Pancreas (tissue), 10 donors: ENCODE data around the gene ZNF385B. TPM values are rescaled to one million over a fixed set of nuclear protein-coding genes. Genes with fewer than 3 reads are reported as not detected.

Source experiments
- ATAC-seq, 4 donors: fragments of 200-7000 bp; cut with Tn5 transposase; one replicate each; pipeline versions ENCODE4 v1.8.0 to v1.9.1; 2020; ENCODE audit warnings: mild to moderate bottlenecking in 4 of 4, moderate library complexity in 4 of 4
- DNase-seq, 6 donors: peaks; one replicate each; pipeline ENCODE4 v3.0.0-alpha.2; 2020
- FAIRE-seq: peaks from 2 replicates; lab custom pipeline; 2012; peaks lifted over from hg19 to GRCh38; lab: Jason Lieb, UNC
- H3K27ac ChIP-seq, 4 donors: fragments of 200-600 bp; sonication (generic); 1 replicate in 3 of 4; 2 replicates in 1 of 4; pipeline versions ENCODE4 v1.5.0 to v1.8.0; 2020
- H3K27me3 ChIP-seq, 4 donors: fragments of 200-600 bp; one replicate each; pipeline ENCODE4 v1.8.0; 2021
- H3K36me3 ChIP-seq, 3 donors: fragments of 200-600 bp; sonication (generic) in 1 of 3; one replicate each; pipeline versions ENCODE4 v1.5.0 to v1.8.0; 2020 to 2021
- H3K4me1 ChIP-seq, 3 donors: fragments of 200-600 bp; one replicate each; pipeline ENCODE4 v1.8.0; 2021
- H3K4me3 ChIP-seq, 4 donors: fragments of 200-600 bp; sonication (generic) in 2 of 4; one replicate each; pipeline versions ENCODE4 v1.5.0 to v1.8.0; 2020 to 2021
- H3K9me3 ChIP-seq, 4 donors: fragments of 200-600 bp; one replicate each; pipeline ENCODE4 v1.8.0; 2021
- WGBS, 2 donors: extraction: QIAGEN DNeasy Blood & Tissue Kit; methylation state at CpG; one replicate each; pipeline ENCODE4 v1.1.7; 2013; 5-methylcytosine and 5-hydroxymethylcytosine counted together
- intact Hi-C, 3 donors: fragments of 100-400 bp; cut with DNase I; formaldehyde crosslinking; loops; one replicate each; pipeline versions ENCODE4 v1.11.1 to v1.14.2; 2022
- polyA plus RNA-seq, 2 donors: library from polyadenylated mRNA; stranded (reverse); fragments of 200-250 nt; gene quantifications; one replicate each; pipeline ENCODE4 v1.2.3, GENCODE V29; 2013
- total RNA-seq, 6 donors: library from RNA; stranded (reverse); fragmentation: NEBNext Ultra II Directional in 4 of 6; extraction: Animal tissue kit (Norgen Biotek cat#: 25700) in 4 of 6; gene quantifications; one replicate each; pipeline versions ENCODE4 v1.2.1 to v1.2.4, GENCODE V29; 2021 to 2023
- TF ChIP-seq, protein P1 (sequence below), 4 donors: fragments of 200-600 bp; sonication (generic) in 3 of 4; IDR thresholded peaks; one replicate each; pipeline versions ENCODE4 v1.5.0 to v1.8.0; 2021; ENCODE audit warnings: antibody characterized with exemption in 4 of 4
- donor health status: healthy with polysubstance abuse.
- donor health status: DM: no; HTN: no; CAD: no; lungs with moderate emphysema.
- donor health status: DM: no; HTN: no; CAD: no.
- donor health status: control.
- donor health status: control.
- donor health status: Bipolar disorder and iron deficiency.
- donor health status: DM: yes; HTN: yes; CAD: no.
- donor health status: DM: no; HTN: no; CAD: no.
- donor health status: DM: no; HTN: no; CAD: no.
- donor health status: DM: yes; HTN: yes; CAD: no.

Gene ZNF385B
- total and polyA plus RNA-seq, 8 donors, result 0.19 to 0.61 (median 0.37) TPM; not detected in 1

- peak; percentile 63 for FAIRE-seq
- ATAC-seq, result peak in 3 of 4 donors; percentile 47 to 60 (median 51)
- no peak for DNase-seq
- Histone ChIP-seq H3K27ac (no peak overlapping the region), H3K9me3 (no peaks in the 10 kb centered on the region), H3K4me3 (no peak overlapping the region), H3K4me1 (no peaks in the 10 kb centered on the region), H3K27me3 (no peaks in the 10 kb centered on the region), H3K36me3 (no peaks in the 10 kb centered on the region)
- 64 to 76% methylated on average over 5 of the region's 5 CpGs for WGBS, 2 donors
- TF ChIP-seq, protein P1, sequence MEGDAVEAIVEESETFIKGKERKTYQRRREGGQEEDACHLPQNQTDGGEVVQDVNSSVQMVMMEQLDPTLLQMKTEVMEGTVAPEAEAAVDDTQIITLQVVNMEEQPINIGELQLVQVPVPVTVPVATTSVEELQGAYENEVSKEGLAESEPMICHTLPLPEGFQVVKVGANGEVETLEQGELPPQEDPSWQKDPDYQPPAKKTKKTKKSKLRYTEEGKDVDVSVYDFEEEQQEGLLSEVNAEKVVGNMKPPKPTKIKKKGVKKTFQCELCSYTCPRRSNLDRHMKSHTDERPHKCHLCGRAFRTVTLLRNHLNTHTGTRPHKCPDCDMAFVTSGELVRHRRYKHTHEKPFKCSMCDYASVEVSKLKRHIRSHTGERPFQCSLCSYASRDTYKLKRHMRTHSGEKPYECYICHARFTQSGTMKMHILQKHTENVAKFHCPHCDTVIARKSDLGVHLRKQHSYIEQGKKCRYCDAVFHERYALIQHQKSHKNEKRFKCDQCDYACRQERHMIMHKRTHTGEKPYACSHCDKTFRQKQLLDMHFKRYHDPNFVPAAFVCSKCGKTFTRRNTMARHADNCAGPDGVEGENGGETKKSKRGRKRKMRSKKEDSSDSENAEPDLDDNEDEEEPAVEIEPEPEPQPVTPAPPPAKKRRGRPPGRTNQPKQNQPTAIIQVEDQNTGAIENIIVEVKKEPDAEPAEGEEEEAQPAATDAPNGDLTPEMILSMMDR (IDR thresholded peaks at IDR 0.05), result peak in 3 of 4 donors; percentile 28 to 32 (median 29)
- intact Hi-C loops, result no loop called here
These were observed 420.7 kb downstream of the ZNF385B start for GRCh38 chr2:179440642-179441251.

DNA sequence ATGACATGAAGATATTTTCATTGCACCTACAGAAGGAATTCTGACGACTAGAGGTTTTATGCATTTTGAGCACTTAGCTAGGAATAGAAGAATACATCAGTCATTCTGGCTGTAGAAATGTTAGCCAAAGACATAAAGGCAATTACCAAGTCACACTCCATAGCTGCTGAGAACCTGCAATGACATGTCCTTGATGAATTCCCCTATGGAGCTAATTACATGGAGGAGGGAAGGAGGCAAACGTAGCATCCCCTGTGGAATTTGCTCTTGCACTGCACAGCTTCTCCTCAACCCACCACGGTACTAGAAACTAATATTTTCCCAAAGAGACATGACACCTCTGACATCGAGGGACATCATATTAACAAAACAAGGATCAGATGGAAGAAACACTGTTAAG, 422.8 kb downstream of the ZNF385B start:
- ATAC-seq, result no peak
- DNase-seq, result no peak
- Histone ChIP-seq H3K9me3 (no peaks in the 10 kb centered on the region), H3K4me1 (no peaks in the 10 kb centered on the region), H3K4me3 (no peak overlapping the region), H3K36me3 (no peaks in the 10 kb centered on the region), H3K27me3 (no peaks in the 10 kb centered on the region), H3K27ac (no peak overlapping the region)
- FAIRE-seq, result no peak
- TF ChIP-seq, protein P1 (IDR thresholded peaks at IDR 0.05), result no peak
- 36 to 57% methylated on average over 4 of the region's 4 CpGs for WGBS, 2 donors
- intact Hi-C loops, result no loop called here

DNA sequence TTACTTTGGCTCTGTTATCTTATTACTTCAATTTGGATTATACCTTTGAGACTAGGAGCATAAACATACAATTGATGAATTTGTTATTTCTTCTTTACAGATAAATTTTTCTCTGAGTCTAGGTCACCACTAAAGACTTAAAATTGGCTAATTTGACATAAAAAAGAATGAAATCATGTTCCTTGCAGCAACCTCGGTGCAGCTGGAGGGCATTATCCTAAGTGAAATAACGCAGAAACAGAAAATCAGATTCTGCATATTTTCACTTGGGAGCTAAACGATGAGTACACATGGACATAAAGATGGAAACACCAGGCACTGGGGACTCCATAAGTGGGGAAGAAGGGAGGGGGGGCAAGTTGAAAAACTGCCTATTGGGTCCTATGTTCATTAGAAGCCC, 424.0 kb downstream of the ZNF385B start:
- ATAC-seq (no peak), FAIRE-seq (no peak), DNase-seq (no peak)
- Histone ChIP-seq H3K4me3 (no peak overlapping the region), H3K36me3 (no peaks in the 10 kb centered on the region), H3K27me3 (no peaks in the 10 kb centered on the region), H3K9me3 (no peaks in the 10 kb centered on the region), H3K27ac (no peak overlapping the region), H3K4me1 (no peaks in the 10 kb centered on the region)
- intact Hi-C loops, result no loop called here
- WGBS, 2 donors, result 65 to 75% methylated on average over 3 of the region's 3 CpGs
- TF ChIP-seq, protein P1 (IDR thresholded peaks at IDR 0.05), result no peak

DNA sequence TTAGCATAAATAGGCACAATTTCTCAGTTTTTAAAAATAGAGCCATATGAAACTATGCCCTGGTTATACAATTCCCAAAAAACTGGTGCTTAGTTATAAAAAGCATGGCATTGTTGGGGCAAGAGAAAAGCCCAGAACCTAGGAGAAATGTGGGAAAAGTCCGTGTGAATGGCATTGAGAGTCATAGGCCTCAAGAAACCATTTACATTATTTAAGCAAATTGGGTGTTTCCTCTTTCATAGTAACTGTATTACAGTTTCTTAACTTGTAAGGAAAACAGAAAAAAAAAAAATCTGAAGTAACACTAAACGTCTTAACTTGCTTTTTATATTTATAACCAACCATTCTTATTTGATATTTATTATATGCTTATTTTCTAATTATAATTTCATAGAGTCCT, 425.8 kb downstream of the ZNF385B start:
- TF ChIP-seq, protein P1 (IDR thresholded peaks at IDR 0.05), result no peak
- no peak overlapping the region for H3K4me3 ChIP-seq
- DNase-seq, result no peak
- intact Hi-C loops, result no loop called here
- H3K9me3 ChIP-seq, result no peaks in the 10 kb centered on the region
- no peaks in the 10 kb centered on the region for H3K36me3 ChIP-seq
- H3K27ac ChIP-seq, result no peak overlapping the region
- H3K4me1 ChIP-seq, result no peaks in the 10 kb centered on the region
- no peak for FAIRE-seq
- no peaks in the 10 kb centered on the region for H3K27me3 ChIP-seq
- no peak for ATAC-seq
- 75 to 76% methylated on average over 2 of the region's 2 CpGs for WGBS, 2 donors

DNA sequence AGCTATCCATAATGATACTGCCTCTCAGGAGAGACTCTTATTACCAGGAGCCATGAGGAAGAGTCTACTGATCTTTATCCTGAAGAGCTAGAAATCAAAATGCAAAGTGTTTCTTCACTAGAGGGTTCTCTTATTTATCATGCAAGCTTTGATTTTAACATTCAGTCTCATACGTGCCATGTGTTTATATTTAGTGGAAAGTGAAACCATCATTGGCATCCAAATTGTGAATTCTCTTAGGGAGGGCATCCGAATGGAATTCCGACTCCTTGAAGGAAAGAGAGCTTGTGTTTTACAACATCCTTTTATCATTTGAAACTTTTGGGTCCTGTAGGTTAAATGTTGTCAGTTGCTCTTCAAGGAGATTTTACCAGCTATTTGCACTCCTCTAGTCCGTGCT, 426.4 kb downstream of the ZNF385B start:
- Histone ChIP-seq H3K4me1 (no peaks in the 10 kb centered on the region), H3K36me3 (no peaks in the 10 kb centered on the region), H3K4me3 (no peak overlapping the region), H3K9me3 (no peaks in the 10 kb centered on the region), H3K27ac (no peak overlapping the region), H3K27me3 (no peaks in the 10 kb centered on the region)
- TF ChIP-seq, protein P1 (IDR thresholded peaks at IDR 0.05), result no peak
- WGBS, 2 donors, result 90 to 95% methylated on average over 4 of the region's 4 CpGs
- ATAC-seq (no peak), FAIRE-seq (no peak), DNase-seq (no peak)
- intact Hi-C loops, result no loop called here
